H1 (cell line): ENCODE data around the gene CFAP206. TPM values are rescaled to one million over a fixed set of nuclear protein-coding genes. Genes with fewer than 3 reads are reported as not detected.

Experiments used
- BACH1 ChIP-seq: IDR thresholded peaks from 2 replicates; pipeline ENCODE4 v1.6.1; 2012; ENCODE audit warnings: low read length, improper control_type of control experiment
- polyA plus RNA-seq, 7 experiments: library from polyadenylated mRNA; depleted of rRNA in 3 of 7; stranded (reverse) in 5 of 7; unstranded in 2 of 7; fragments of >200 nt in 5 of 7; fragments of 200-250 nt in 2 of 7; gene quantifications; 1 replicate in 5 of 7; 2 replicates in 1 of 7; 4 replicates in 1 of 7; pipeline versions ENCODE4 v1.2.1 to v1.2.3, GENCODE V29; 2011 to 2013; ENCODE audit warnings: missing spikeins in 2 of 7, mixed read lengths in 2 of 7
- small RNA-seq: library from polyadenylated mRNA; stranded (forward); fragments of <200 nt; extraction: miRNeasy Mini kit (QIAGEN cat#:217004); gene quantifications from one replicate; pipeline ENCODE3, GENCODE V24; 2013; ENCODE audit not compliant: insufficient read depth
- total RNA-seq: library from RNA; stranded (reverse); fragmentation: NEBNext Ultra II Directional; extraction: Animal tissue kit (Norgen Biotek cat#: 25700); gene quantifications from 2 replicates; pipeline ENCODE4 v1.2.1, GENCODE V29; 2021
- TF ChIP-seq, protein P1 (sequence below), 3 experiments: IDR thresholded peaks; 1 replicate in 2 of 3; 2 replicates in 1 of 3; pipeline versions ENCODE4 v1.5.1 to v1.6.1; 2011; ENCODE audit warnings: low read length in 3 of 3, mild to moderate bottlenecking in 3 of 3, inconsistent platforms in 2 of 3, low read depth in 1 of 3, moderate library complexity in 1 of 3; ENCODE audit not compliant: insufficient read depth in 1 of 3; ENCODE audit errors: control extremely low read depth in 1 of 3

Gene CFAP206
- total and polyA plus RNA-seq, 2 of the 8 experiments (the other 6 are each of a cell fraction or from before 2014, with no cell fraction given), result not detected

DNA sequence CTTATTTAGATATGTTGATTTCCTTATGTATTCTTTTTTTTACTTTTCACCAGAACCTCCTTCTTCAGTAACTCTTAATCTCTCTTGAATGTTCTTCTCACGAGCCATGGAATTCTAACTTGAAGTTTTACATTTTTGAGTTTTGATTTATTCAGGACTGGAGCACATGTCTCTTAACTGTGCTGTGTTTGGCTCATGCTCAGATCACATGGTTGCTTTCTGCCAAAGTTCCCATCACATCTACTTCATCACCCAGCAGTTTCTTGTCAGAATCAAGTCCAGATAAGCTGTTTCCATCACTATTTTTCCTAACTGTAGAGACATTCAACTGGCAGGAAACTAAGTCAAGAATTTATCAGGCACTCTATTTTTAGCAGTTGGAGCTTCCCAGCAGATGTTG is 96.7 kb downstream of the CFAP206 start (continued):
- TF ChIP-seq, protein P1, sequence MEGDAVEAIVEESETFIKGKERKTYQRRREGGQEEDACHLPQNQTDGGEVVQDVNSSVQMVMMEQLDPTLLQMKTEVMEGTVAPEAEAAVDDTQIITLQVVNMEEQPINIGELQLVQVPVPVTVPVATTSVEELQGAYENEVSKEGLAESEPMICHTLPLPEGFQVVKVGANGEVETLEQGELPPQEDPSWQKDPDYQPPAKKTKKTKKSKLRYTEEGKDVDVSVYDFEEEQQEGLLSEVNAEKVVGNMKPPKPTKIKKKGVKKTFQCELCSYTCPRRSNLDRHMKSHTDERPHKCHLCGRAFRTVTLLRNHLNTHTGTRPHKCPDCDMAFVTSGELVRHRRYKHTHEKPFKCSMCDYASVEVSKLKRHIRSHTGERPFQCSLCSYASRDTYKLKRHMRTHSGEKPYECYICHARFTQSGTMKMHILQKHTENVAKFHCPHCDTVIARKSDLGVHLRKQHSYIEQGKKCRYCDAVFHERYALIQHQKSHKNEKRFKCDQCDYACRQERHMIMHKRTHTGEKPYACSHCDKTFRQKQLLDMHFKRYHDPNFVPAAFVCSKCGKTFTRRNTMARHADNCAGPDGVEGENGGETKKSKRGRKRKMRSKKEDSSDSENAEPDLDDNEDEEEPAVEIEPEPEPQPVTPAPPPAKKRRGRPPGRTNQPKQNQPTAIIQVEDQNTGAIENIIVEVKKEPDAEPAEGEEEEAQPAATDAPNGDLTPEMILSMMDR (IDR thresholded peaks at IDR 0.05; ENCODE audit: control extremely low read depth in 1 of 3, insufficient read depth in 1 of 3, low read depth in 1 of 3, low read length in 3 of 3), result no peak
- no peak for TF ChIP-seq BACH1

Small RNA genes within 50 kb of the gene (small RNA-seq; reads per million reads assigned to genes)
- gene AL049697.2 (not detected), gene RNU6-444P (not detected)

Other genes with a start within 250 kb of the CFAP206 start
- 8.6 and 10.7 TPM in 2 replicates for gene SMIM8, start 85.4 kb upstream of the CFAP206 start, total RNA-seq
- gene SMIM8, start 85.4 kb upstream of the CFAP206 start, polyA plus RNA-seq (2011; rRNA removed), result 1.6 and 3.0 TPM in 2 replicates
- gene GJB7, start 78.7 kb upstream of the CFAP206 start, total RNA-seq, result 0.63 and 0.99 TPM in 2 replicates
- gene GJB7, start 78.7 kb upstream of the CFAP206 start, polyA plus RNA-seq (2011; rRNA removed), result 0.41 and 0.65 TPM in 2 replicates
- 0.90 and 1.5 TPM in 2 replicates for gene C6orf163, start 63.2 kb upstream of the CFAP206 start, total RNA-seq
- 0.35 and 0.36 TPM in 2 replicates for gene C6orf163, start 63.2 kb upstream of the CFAP206 start, polyA plus RNA-seq (2011; rRNA removed)
- gene SLC35A1, start 65.0 kb downstream of the CFAP206 start, total RNA-seq, result 7.7 and 9.2 TPM in 2 replicates
- 2.6 and 4.7 TPM in 2 replicates for gene SLC35A1, start 65.0 kb downstream of the CFAP206 start, polyA plus RNA-seq (2011; rRNA removed)
- 38.5 and 40.5 TPM in 2 replicates for gene RARS2, start 182.0 kb downstream of the CFAP206 start, total RNA-seq
- 4.9 and 10.2 TPM in 2 replicates for gene RARS2, start 182.0 kb downstream of the CFAP206 start, polyA plus RNA-seq (2011; rRNA removed)
- 54.4 and 60.9 TPM in 2 replicates for gene ORC3, start 182.2 kb downstream of the CFAP206 start, total RNA-seq
- 18.1 and 35.9 TPM in 2 replicates for gene ORC3, start 182.2 kb downstream of the CFAP206 start, polyA plus RNA-seq (2011; rRNA removed)